Tibial nerve (tissue), 3 donors: Measurements from ENCODE around the gene IGFL4.

Experiments used
- CTCF ChIP-seq, 5 experiments: fragments of 200-600 bp in 3 of 5; fragments of 450-650 bp in 2 of 5; sonication (generic) in 3 of 5; IDR thresholded peaks; one replicate each; pipeline ENCODE4 v1.5.1; 2016 to 2019; ENCODE audit warnings: antibody characterized with exemption in 5 of 5, mild to moderate bottlenecking in 3 of 5, moderate library complexity in 2 of 5
- POLR2A ChIP-seq, 2 donors: fragments of 450-650 bp; IDR thresholded peaks; one replicate each; pipeline ENCODE4 v1.6.1; 2017; ENCODE audit warnings: antibody characterized with exemption in 2 of 2, mild to moderate bottlenecking in 2 of 2, moderate library complexity in 2 of 2

GRCh38 chr19:46089432-46089831 is 48.6 kb upstream of the IGFL4 start:
- TF ChIP-seq CTCF (IDR thresholded peaks at IDR 0.05) (no peak), POLR2A (IDR thresholded peaks at IDR 0.05) (no peak)
